Measurements from ENCODE around the gene GSK3B. TPM values are rescaled to one million over a fixed set of nuclear protein-coding genes. Genes with fewer than 3 reads are reported as not detected.
"Not testable (repeated sequence)": the region's sequence is repeated elsewhere in the genome, so short reads cannot be mapped to it uniquely, and the experiment has no call there.

The GSK3B gene
- total RNA-seq, 6 donors from 2014 or later: 41.4 to 84.9 (median 48.0) TPM

GRCh38 chr3:119898478-119899191 lies 195.6 kb downstream of the GSK3B start:
- no peak overlapping the region for H3K27ac ChIP-seq
- no peaks in the 10 kb centered on the region for H3K4me1 ChIP-seq
- peaks cover 0 to 28% (median 0%) of the 10 kb centered on the region in 4 donors for H3K36me3 ChIP-seq
- ATAC-seq (ENCODE audit: low FRiP score in 2 of 2) (no peak), DNase-seq (no peak)
- WGBS, 2 donors: 95 to 97% methylated on average over 6 of the region's 6 CpGs
- no peaks in the 10 kb centered on the region for H3K9me3 ChIP-seq
- H3K4me3 ChIP-seq: no peak overlapping the region
- no peak for TF ChIP-seq POLR2A (IDR thresholded peaks at IDR 0.05)
- no peak for TF ChIP-seq POLR2AphosphoS5 (IDR thresholded peaks at IDR 0.05)
- no peak for TF ChIP-seq EP300 (IDR thresholded peaks at IDR 0.05)
- TF ChIP-seq, protein P1, sequence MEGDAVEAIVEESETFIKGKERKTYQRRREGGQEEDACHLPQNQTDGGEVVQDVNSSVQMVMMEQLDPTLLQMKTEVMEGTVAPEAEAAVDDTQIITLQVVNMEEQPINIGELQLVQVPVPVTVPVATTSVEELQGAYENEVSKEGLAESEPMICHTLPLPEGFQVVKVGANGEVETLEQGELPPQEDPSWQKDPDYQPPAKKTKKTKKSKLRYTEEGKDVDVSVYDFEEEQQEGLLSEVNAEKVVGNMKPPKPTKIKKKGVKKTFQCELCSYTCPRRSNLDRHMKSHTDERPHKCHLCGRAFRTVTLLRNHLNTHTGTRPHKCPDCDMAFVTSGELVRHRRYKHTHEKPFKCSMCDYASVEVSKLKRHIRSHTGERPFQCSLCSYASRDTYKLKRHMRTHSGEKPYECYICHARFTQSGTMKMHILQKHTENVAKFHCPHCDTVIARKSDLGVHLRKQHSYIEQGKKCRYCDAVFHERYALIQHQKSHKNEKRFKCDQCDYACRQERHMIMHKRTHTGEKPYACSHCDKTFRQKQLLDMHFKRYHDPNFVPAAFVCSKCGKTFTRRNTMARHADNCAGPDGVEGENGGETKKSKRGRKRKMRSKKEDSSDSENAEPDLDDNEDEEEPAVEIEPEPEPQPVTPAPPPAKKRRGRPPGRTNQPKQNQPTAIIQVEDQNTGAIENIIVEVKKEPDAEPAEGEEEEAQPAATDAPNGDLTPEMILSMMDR (IDR thresholded peaks at IDR 0.05): no peak
- no peaks in the 10 kb centered on the region for H3K27me3 ChIP-seq

DNA sequence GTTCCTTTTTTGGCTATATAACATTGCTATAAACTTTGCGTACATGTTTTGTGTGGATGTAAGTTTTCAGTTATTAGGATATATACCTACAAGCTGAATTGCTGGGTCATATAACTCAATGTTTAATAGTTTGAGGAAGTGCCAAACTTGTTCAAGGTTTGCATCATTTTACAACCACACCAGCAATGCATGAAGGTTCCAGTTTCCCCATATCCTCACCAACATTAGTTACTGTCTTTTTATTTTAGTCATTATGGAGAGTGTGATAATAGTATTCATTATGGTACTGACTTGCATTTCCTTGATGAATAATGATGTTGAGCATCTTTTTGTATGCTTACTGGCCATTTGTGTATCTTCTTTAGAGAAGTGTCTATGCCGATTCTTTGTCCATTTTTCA lies 200.1 kb downstream of the GSK3B start:
- WGBS, 2 donors: 89 to 91% methylated on average over 2 of the region's 2 CpGs
- ATAC-seq (ENCODE audit: low FRiP score in 2 of 2): no peak
- peaks cover 0 to 19% (median 0%) of the 10 kb centered on the region in 4 donors for H3K36me3 ChIP-seq
- H3K27ac ChIP-seq: no peak overlapping the region
- no peak for DNase-seq
- TF ChIP-seq POLR2A (IDR thresholded peaks at IDR 0.05) (no peak), POLR2AphosphoS5 (IDR thresholded peaks at IDR 0.05) (no peak), EP300 (IDR thresholded peaks at IDR 0.05) (no peak)
- TF ChIP-seq, protein P1 (IDR thresholded peaks at IDR 0.05): no peak
- peaks cover 6 to 10% (median 8%) of the 10 kb centered on the region in 4 donors for H3K4me1 ChIP-seq
- H3K27me3 ChIP-seq: no peaks in the 10 kb centered on the region
- no peaks in the 10 kb centered on the region for H3K9me3 ChIP-seq
- no peak overlapping the region for H3K4me3 ChIP-seq

DNA sequence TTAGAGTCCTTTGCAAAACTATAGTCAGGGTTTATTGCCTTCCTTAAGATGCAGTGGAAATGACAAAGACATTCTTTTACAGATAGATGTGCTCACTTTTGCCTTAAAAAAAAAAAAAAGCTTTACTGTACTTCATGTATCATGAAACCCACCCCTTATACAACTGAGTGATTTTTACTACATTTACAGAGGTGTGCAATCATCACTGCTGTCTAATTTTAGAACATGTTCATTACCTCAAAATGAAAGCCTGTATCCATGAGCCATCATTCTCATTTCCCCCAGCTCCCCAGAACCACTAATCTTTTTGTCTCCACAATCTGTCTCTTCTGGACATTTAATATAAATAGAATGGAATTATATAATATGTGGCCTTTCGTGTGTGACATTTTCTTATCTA lies 200.5 kb downstream of the GSK3B start:
- no peaks in the 10 kb centered on the region for H3K27me3 ChIP-seq
- peaks cover 0 to 3% (median under 1%) of the 10 kb centered on the region in 4 donors for H3K9me3 ChIP-seq
- peaks cover 6 to 10% (median 8%) of the 10 kb centered on the region in 4 donors for H3K4me1 ChIP-seq
- no peak for TF ChIP-seq POLR2A (IDR thresholded peaks at IDR 0.05)
- no peak for TF ChIP-seq EP300 (IDR thresholded peaks at IDR 0.05)
- TF ChIP-seq, protein P1 (IDR thresholded peaks at IDR 0.05): no peak
- no peak for TF ChIP-seq POLR2AphosphoS5 (IDR thresholded peaks at IDR 0.05)
- H3K4me3 ChIP-seq: no peak overlapping the region
- WGBS, 2 donors: 68 to 79% methylated on average over 1 of the region's 1 CpG
- DNase-seq (no peak), ATAC-seq (ENCODE audit: low FRiP score in 2 of 2) (no peak)
- H3K27ac ChIP-seq: no peak overlapping the region
- H3K36me3 ChIP-seq: peaks cover 0 to 19% (median 0%) of the 10 kb centered on the region in 4 donors

DNA sequence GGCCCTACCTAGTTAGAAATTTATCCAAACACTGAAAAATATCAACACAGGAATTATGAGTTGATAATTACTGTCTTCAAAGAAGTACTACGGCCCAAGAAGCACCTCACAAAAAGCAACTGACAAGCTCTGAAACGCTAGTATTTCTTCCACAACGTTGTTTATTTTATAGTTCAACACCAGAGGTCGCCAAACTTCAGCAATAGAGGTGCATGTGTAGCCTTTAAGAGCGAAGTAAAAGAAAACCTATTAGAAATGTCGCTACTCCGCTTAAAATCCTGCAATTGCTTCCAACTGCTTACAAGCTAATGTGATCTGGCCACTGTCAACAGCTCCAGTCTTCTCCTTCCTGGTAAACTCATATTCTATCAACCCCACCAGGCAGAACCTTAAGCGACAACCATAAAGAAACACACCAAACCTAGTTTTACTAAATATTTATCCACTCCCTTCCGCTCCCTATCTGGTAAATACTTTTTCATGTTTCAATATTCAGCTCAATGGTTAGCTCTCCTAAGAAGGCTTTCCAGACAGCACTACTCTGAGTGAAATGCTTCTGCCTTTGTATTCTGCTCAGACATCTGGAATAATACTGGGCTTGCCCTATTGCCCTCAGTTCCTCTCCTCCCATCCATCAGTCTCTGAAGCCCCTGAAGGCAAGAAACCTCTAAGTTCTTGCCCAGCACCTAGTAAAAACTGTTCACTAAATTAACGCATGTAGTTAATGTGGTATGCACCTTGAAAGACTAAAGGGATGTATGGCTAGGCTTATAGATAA lies 202.1 kb downstream of the GSK3B start:
- Histone ChIP-seq H3K4me3 (no peak overlapping the region), H3K36me3 (peaks cover 0 to 17% (median 0%) of the 10 kb centered on the region in 4 donors), H3K4me1 (peaks cover 6 to 10% (median 8%) of the 10 kb centered on the region in 4 donors), H3K27me3 (no peaks in the 10 kb centered on the region), H3K9me3 (peaks cover 0 to 5% (median 2%) of the 10 kb centered on the region in 4 donors), H3K27ac (peak overlapping the region in 1 of 4 donors; percentile 4)
- TF ChIP-seq POLR2AphosphoS5 (IDR thresholded peaks at IDR 0.05) (no peak), POLR2A (IDR thresholded peaks at IDR 0.05) (no peak)
- TF ChIP-seq, protein P1 (IDR thresholded peaks at IDR 0.05): peak in 5 of 6 experiments; percentile 28 to 73 (median 71)
- ATAC-seq (ENCODE audit: low FRiP score in 2 of 2) (peak; percentile 53 to 86), DNase-seq (no peak)
- WGBS, 2 donors: 28 to 31% methylated on average over 10 of the region's 10 CpGs

- not testable (repeated sequence) for H3K27ac ChIP-seq; H3K9me3 ChIP-seq; DNase-seq; H3K4me3 ChIP-seq; H3K27me3 ChIP-seq; H3K36me3 ChIP-seq; H3K4me1 ChIP-seq; ATAC-seq (ENCODE audit: low FRiP score in 2 of 2)
- WGBS, 2 donors: 95 to 99% methylated on average over 4 of the region's 4 CpGs
Measured at GRCh38 chr3:119888681-119889080, 205.6 kb downstream of the GSK3B start.

Measured in upper lobe of left lung (tissue), 6 donors.